HG02981 (cell line): ENCODE data around the gene TAMALIN.

Experiments used
- ATAC-seq: cut with Tn5 transposase; IDR thresholded peaks from one replicate; pipeline ENCODE4 v1.9.1; 2021; ENCODE audit warnings: mild to moderate bottlenecking, moderate library complexity; ENCODE audit not compliant: unreplicated experiment

The TAMALIN gene

GRCh38 chr12:51980809-51981127 lies 26.0 kb upstream of the TAMALIN start:
- ATAC-seq = no peak

GRCh38 chr12:51984657-51985056 lies 22.1 kb upstream of the TAMALIN start:
- no peak for ATAC-seq

- no peak for ATAC-seq
These were observed 21.5 kb upstream of the TAMALIN start for GRCh38 chr12:51985154-51985835.

- ATAC-seq = no peak
These were observed 19.9 kb upstream of the TAMALIN start for GRCh38 chr12:51986834-51987233.

GRCh38 chr12:51992246-51992645 lies 14.5 kb upstream of the TAMALIN start:
- no peak for ATAC-seq

GRCh38 chr12:51994539-51994820 lies 12.3 kb upstream of the TAMALIN start:
- no peak for ATAC-seq

- no peak for ATAC-seq
These were observed 11.8 kb upstream of the TAMALIN start for GRCh38 chr12:51994959-51995358.

- no peak for ATAC-seq
These were observed 9.6 kb upstream of the TAMALIN start for GRCh38 chr12:51997136-51997535.

- no peak for ATAC-seq
These were observed 3.7 kb upstream of the TAMALIN start for GRCh38 chr12:52003016-52003550.

- ATAC-seq = no peak
These were observed 3.2 kb upstream of the TAMALIN start for GRCh38 chr12:52003591-52003990.

- ATAC-seq = no peak
These were observed 2.6 kb upstream of the TAMALIN start for GRCh38 chr12:52004042-52004648.

GRCh38 chr12:52005218-52005902 lies 1.4 kb upstream of the TAMALIN start:
- no peak for ATAC-seq

GRCh38 chr12:52005903-52006703 lies 643 bp upstream of the TAMALIN start:
- no peak for ATAC-seq

GRCh38 chr12:52007158-52007921 lies 594 bp downstream of the TAMALIN start:
- ATAC-seq = no peak

- ATAC-seq = no peak
These were observed 1.3 kb downstream of the TAMALIN start for GRCh38 chr12:52007982-52008510.

GRCh38 chr12:52009081-52009751 lies 2.5 kb downstream of the TAMALIN start:
- ATAC-seq = no peak

GRCh38 chr12:52010152-52010622 lies 3.4 kb downstream of the TAMALIN start:
- no peak for ATAC-seq

GRCh38 chr12:52010692-52011601 lies 4.2 kb downstream of the TAMALIN start:
- ATAC-seq = no peak
